ENCODE results near the gene GMCL2.

The GMCL2 gene

GRCh38 chr5:178204935-178205748 lies 18.0 kb upstream of the GMCL2 start:
- peak overlapping the region; percentile 98 for H3K27ac ChIP-seq
- TF ChIP-seq ZFX (IDR thresholded peaks at IDR 0.05): peak; percentile 91
- TF ChIP-seq CTCF (conservative IDR thresholded peaks at IDR 0.05): no peak; the same call in 1 of the 2 replicates

DNA sequence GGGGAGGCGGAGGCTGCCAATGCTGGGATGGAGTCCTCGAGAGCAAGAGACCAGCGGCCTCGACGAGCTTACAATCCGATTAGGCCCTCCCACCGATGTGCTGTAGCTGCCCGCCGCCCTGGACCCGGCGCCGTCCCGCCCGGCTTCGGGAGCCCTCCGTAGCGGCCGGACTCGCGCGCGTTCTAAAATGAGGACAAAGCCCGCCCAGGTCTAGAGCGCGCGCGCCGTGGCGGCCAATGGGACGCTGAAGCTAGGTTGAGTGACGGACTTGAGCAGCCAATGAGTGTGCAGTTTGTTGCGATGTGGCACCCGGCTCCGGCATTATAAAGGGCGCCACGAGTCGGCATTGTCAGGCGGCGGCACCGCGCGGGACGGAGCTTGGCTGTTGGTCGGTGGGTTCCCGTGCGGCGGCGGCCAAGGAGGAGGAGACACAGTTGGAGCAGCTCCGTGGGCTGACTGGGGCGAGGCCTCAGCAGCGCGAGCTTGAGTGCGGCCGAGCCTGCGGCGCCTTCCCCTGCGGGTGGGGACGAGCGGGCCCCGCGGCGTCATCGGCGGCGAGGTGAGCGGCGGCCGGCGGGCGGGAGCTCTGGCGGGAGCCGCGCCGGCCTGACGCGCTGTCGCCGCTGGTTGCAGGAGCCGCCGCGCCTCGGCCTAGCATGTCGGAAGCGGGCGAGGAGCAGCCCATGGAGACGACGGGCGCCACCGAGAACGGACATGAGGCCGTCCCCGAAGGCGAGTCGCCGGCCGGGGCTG lies 17.2 kb upstream of the GMCL2 start, which contains the start of gene HNRNPAB:
TSS of gene HNRNPAB (plus strand) at position 352 of the 753 bp plus-strand sequence. CDS start at position 657, 305 bp downstream.
- H3K27ac ChIP-seq: peak within 1 kb of the TSS; percentile 98
- TF ChIP-seq CTCF (conservative IDR thresholded peaks at IDR 0.05): no peak
- no peak for TF ChIP-seq ZFX (IDR thresholded peaks at IDR 0.05)

DNA sequence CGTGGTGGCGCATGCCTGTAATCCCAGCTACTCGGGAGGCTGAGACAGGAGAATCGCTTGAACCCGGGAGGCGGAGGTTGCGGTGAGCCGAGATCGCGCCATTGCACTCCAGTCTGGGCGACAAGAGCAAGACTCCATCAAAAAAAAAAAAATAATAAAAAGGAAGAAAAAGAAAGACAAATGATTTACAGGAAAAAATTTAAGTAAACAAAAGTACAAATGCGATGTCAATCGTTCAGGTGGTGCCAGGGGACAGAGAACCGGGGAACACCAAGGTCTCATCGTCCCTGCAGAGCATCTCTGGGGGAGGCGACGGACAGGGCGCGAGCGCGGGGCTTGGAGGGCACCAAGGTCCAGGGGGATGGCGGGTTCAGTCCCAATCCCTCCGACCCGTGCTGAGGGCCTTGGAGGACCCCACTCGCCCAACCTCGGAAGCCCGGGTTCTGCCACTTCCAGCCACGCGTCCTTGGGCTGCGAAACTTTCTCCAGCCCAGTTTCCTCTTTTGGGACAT lies 16.6 kb upstream of the GMCL2 start:
- peak overlapping the region; percentile 98 for H3K27ac ChIP-seq
- TF ChIP-seq ZFX (IDR thresholded peaks at IDR 0.05): no peak
- TF ChIP-seq CTCF (conservative IDR thresholded peaks at IDR 0.05): no peak

- H3K27ac ChIP-seq: no peak overlapping the region
- TF ChIP-seq CTCF (conservative IDR thresholded peaks at IDR 0.05) (no peak), ZFX (IDR thresholded peaks at IDR 0.05) (no peak)
Measured at GRCh38 chr5:178202541-178202940, 15.4 kb upstream of the GMCL2 start.

GRCh38 chr5:178201927-178202235 lies 14.7 kb upstream of the GMCL2 start:
- H3K27ac ChIP-seq: no peak overlapping the region
- TF ChIP-seq CTCF (conservative IDR thresholded peaks at IDR 0.05) (no peak), ZFX (IDR thresholded peaks at IDR 0.05) (no peak)

DNA sequence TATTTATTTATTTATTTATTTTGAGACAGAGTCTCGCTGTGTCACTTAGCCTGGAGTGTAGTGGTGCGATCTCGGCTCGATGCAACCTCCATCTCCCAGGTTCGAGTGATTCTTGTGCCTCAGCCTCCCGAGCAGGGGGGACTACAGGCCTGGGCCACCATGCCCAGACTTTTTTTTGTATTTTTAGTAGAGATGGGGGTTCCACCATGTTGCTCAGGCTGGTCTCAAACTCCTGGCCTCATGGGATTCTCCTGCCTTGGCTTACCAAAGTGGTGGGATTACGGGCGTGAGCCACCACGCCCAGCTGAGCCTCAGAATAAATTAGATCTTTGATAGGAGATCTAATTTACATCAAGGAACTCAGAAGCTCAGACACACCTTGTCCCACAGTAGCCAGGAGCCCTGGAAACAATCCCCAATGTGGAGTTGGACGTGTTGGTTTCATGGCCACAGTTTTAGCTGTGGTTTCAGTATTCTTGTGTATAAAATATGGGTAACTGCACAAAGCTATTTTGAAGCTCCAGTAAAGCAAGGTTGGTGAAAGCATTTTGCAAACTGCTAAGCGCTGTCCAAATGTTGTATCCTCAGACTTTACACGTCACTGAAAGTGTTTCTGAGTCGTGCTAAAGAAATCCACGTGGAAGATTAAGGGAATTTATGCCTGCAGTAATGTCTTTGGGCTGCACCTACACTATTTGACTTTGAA lies 14.2 kb upstream of the GMCL2 start:
- H3K27ac ChIP-seq: no peak overlapping the region
- TF ChIP-seq ZFX (IDR thresholded peaks at IDR 0.05): no peak
- TF ChIP-seq CTCF (conservative IDR thresholded peaks at IDR 0.05): no peak

Data from C4-2B (cell line).